GM12892 (cell line): Measurements from ENCODE around the gene CLK2.
"Not testable (repeated sequence)": the region's sequence is repeated elsewhere in the genome, so short reads cannot be mapped to it uniquely, and the experiment has no call there.

Experiments
- DNase-seq: peaks from one replicate; pipeline ENCODE4 v3.0.0; 2011; ENCODE audit not compliant: insufficient read length
- FAIRE-seq: peaks from 2 replicates; lab custom pipeline; 2011; peaks lifted over from hg19 to GRCh38; lab: Jason Lieb, UNC
- POLR2A ChIP-seq: IDR thresholded peaks from 2 replicates; pipeline ENCODE4 v1.6.1; 2011; ENCODE audit warnings: low read depth, low read length, control low read depth
- POLR2AphosphoS5 ChIP-seq: IDR thresholded peaks from 2 replicates; pipeline ENCODE4 v1.6.1; 2011; ENCODE audit warnings: low read depth, low read length, control low read depth
- TAF1 ChIP-seq: IDR thresholded peaks from 2 replicates; pipeline ENCODE4 v1.6.1; 2011; ENCODE audit warnings: low read depth, mild to moderate bottlenecking, control low read depth, low read length, borderline replicate concordance

The CLK2 gene

DNA sequence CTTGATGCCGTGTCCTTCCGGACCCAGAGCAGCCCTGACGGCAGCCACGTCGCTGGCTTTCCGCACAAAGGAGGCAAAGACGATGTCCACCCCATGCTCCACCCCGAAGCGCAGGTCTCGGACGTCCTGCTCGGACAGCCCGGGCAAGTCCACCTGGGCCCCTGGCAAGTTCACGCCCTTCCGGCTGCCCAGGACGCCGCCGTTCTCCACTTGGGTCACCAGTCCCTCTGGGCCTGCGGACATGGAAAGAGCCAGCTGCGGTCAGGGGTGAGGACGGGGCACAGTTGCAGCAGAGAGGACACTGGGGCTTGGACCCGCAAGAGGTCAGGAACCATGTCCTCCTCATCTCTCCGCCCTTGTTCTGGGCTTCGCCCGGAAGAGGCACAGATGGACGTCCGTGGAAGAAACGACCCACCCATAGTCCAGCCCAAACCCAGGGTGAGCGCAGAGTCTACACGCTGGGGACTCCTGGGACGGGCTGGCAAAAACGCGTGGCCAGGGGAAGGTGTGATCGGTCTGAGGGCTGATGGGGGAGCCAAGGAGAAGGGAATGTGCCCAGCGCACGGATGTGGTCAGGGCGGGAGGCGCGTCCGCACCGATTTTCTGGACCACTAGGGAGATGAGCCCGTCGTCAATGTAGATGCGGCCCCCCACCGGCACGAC lies 21.3 kb upstream of the CLK2 start:
- no peak for DNase-seq
- TF ChIP-seq POLR2AphosphoS5 (no peak), TAF1 (no peak), POLR2A (no peak)
- FAIRE-seq, result no peak

DNA sequence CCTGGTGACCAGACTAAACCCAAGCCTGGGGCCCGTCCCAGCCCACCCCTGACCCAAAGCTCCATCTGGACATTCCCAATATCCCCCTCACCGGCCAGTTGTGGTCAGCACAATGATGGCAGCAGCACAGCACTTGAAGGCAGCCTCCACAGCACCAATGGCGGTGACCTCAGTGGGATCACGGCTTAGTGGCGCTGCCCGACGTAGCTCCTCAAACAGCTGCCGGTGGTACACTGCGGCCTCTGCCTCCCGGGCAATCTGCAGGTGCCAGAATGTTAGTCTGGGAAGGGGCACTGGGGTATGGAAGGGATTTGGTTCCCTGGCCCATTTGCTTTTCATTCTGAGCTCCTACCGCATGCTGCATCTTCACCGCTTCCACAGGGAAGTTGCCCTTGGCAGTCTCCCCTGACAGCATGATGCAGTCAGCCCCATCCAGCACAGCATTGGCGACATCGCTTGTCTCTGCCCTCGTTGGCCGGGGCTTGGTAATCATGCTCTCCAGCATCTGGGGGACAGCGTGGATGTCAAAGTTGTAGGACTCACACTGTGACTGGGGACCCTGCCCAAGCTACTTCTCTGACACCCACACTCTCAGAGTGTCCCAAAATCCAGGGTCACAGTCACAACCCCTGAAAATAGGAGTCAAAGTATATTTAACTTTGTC lies 19.9 kb upstream of the CLK2 start:
- no peak for FAIRE-seq

GRCh38 chr1:155291006-155291405 lies 17.7 kb upstream of the CLK2 start:
- DNase-seq, FAIRE-seq: not testable (repeated sequence)

More for the DNA sequence above, 19.9 kb upstream of the CLK2 start:
- DNase-seq, result no peak
- TF ChIP-seq POLR2AphosphoS5 (no peak), TAF1 (no peak), POLR2A (no peak)

- TF ChIP-seq POLR2AphosphoS5 (no peak), POLR2A (no peak), TAF1 (no peak)
- FAIRE-seq, result no peak
- DNase-seq, result no peak
These were observed 14.8 kb upstream of the CLK2 start for GRCh38 chr1:155287987-155288543.

GRCh38 chr1:155286544-155286943 lies 13.2 kb upstream of the CLK2 start:
- no peak for DNase-seq
- no peak for FAIRE-seq
- TF ChIP-seq TAF1, result no peak
- TF ChIP-seq POLR2AphosphoS5, result no peak
- TF ChIP-seq POLR2A, result no peak

- no peak for DNase-seq
- TF ChIP-seq POLR2A, result no peak
- TF ChIP-seq TAF1, result no peak
- TF ChIP-seq POLR2AphosphoS5, result no peak
- FAIRE-seq, result no peak
These were observed 12.3 kb upstream of the CLK2 start for GRCh38 chr1:155285631-155286044.

DNA sequence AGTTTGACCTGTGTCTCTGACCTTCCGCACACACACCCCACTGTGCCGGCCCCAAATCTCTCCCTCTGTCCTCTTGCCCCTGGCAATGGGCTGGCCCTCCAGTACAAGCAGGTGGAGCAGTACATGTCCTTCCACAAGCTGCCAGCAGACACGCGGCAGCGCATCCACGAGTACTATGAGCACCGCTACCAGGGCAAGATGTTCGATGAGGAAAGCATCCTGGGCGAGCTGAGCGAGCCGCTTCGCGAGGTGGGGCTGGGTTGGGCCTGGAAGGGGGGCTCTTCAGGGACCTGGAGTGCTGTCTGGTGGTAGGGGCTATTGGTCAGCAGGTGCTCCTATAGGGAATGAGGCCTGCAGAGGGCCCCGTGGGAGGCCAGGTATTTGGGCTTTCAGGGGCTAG lies 11.8 kb upstream of the CLK2 start:
- DNase-seq (no peak), FAIRE-seq (no peak)
- TF ChIP-seq TAF1 (no peak), POLR2AphosphoS5 (no peak), POLR2A (no peak)

GRCh38 chr1:155284476-155284875 lies 11.2 kb upstream of the CLK2 start:
- no peak for DNase-seq
- FAIRE-seq, result no peak
- TF ChIP-seq TAF1 (no peak), POLR2A (no peak), POLR2AphosphoS5 (no peak)

DNA sequence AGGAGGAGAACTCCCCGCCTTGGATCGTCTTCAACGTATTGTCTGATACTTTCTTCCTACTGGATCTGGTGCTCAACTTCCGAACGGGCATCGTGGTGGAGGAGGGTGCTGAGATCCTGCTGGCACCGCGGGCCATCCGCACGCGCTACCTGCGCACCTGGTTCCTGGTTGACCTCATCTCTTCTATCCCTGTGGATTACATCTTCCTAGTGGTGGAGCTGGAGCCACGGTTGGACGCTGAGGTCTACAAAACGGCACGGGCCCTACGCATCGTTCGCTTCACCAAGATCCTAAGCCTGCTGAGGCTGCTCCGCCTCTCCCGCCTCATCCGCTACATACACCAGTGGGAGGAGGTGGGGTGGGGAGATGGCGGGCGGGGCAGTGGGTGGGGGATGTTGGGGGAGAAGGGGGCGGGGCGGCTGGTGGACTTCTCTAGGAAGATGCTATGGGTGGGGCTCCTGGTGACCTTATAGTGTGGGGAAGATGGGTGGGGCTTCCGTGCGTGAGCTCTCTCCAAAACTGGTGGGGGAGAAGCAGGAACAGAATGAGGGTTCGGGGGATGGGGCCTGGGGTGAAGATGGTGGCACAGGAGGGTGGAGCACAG lies 9.3 kb upstream of the CLK2 start:
- no peak for TF ChIP-seq POLR2AphosphoS5
- TF ChIP-seq TAF1, result no peak
- no peak for TF ChIP-seq POLR2A
- FAIRE-seq, result no peak
- no peak for DNase-seq

DNA sequence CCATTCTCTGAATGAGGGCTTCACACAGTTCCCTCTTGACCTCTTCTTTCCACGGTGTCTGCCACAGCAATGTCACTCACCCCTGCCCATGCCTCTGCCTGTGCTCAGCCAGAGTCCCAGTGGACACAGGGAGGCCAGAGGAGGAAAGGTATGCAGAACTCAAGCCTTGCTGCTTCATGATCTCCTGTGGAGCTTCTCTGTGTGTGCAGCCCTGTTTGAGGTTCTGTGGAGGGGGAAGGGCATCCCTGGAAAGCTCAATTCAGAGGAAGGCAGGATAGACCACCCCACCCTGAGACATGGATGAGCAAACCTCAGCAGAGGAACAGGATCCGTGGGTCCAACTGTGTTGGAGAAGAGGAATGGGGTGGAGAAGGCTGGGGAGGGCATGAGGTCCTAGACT lies 6.0 kb upstream of the CLK2 start:
- DNase-seq (no peak), FAIRE-seq (no peak)
- no peak for TF ChIP-seq POLR2A
- no peak for TF ChIP-seq TAF1
- no peak for TF ChIP-seq POLR2AphosphoS5

- DNase-seq (no peak), FAIRE-seq (no peak)
- TF ChIP-seq TAF1 (no peak), POLR2A (no peak), POLR2AphosphoS5 (no peak)
These were observed 5.4 kb upstream of the CLK2 start for GRCh38 chr1:155278689-155279160.

GRCh38 chr1:155277902-155278688 lies 4.8 kb upstream of the CLK2 start:
- FAIRE-seq (no peak), DNase-seq (peak; percentile 55)
- TF ChIP-seq TAF1, result no peak
- no peak for TF ChIP-seq POLR2A
- TF ChIP-seq POLR2AphosphoS5, result no peak
